BJ (cell line): ENCODE data around the gene USP20. TPM values are rescaled to one million over a fixed set of nuclear protein-coding genes. Genes with fewer than 3 reads are reported as not detected.

Experiments used
- CTCF ChIA-PET: fragments of 350-600 bp; formaldehyde crosslinking; extraction: SDS; loops from one replicate; lab custom pipeline; 2021; ENCODE audit warnings: antibody characterized with exemption, inconsistent platforms; lab: Yijun Ruan, JAX
- POLR2A ChIA-PET: fragments of 300-600 bp; sonication (Branson Sonifier 250); formaldehyde crosslinking; extraction: SDS; loops from one replicate; lab custom pipeline; 2021; ENCODE audit warnings: antibody characterized with exemption; lab: Charles Lee
- DNase-seq: peaks from one replicate; pipeline ENCODE4 v3.0.0-alpha.2; 2011; ENCODE audit warnings: low read depth
- H3K27me3 ChIP-seq: 2 replicates; pipeline ENCODE4 v1.6.0; 2011; ENCODE audit warnings: low read length; ENCODE audit not compliant: control insufficient read depth, insufficient read depth
- H3K36me3 ChIP-seq: 2 replicates; pipeline ENCODE4 v1.5.1; 2011; ENCODE audit warnings: low read length; ENCODE audit not compliant: control insufficient read depth, insufficient read depth
- H3K4me3 ChIP-seq: 2 replicates; pipeline ENCODE4 v1.5.1; 2011; ENCODE audit warnings: low read depth, mild to moderate bottlenecking, control low read depth, low read length
- polyA plus RNA-seq: library from polyadenylated mRNA; depleted of rRNA; stranded (reverse); fragments of >200 nt; gene quantifications from 2 replicates; pipeline ENCODE4 v1.2.3, GENCODE V29; 2011
- TF ChIP-seq, protein P1 (sequence below): IDR thresholded peaks from 2 replicates; pipeline ENCODE4 v1.5.1; 2011; ENCODE audit warnings: low read depth, mild to moderate bottlenecking, control low read depth, inconsistent platforms, low read length, moderate library complexity; ENCODE audit not compliant: insufficient read depth

Gene USP20
- polyA plus RNA-seq, 1 experiment: 19.0 TPM

- DNase-seq: no peak
- Histone ChIP-seq H3K27me3 (no peaks in the 10 kb centered on the region), H3K36me3 (peaks cover 13% of the 10 kb centered on the region), H3K4me3 (no peak overlapping the region)
- TF ChIP-seq, protein P1, sequence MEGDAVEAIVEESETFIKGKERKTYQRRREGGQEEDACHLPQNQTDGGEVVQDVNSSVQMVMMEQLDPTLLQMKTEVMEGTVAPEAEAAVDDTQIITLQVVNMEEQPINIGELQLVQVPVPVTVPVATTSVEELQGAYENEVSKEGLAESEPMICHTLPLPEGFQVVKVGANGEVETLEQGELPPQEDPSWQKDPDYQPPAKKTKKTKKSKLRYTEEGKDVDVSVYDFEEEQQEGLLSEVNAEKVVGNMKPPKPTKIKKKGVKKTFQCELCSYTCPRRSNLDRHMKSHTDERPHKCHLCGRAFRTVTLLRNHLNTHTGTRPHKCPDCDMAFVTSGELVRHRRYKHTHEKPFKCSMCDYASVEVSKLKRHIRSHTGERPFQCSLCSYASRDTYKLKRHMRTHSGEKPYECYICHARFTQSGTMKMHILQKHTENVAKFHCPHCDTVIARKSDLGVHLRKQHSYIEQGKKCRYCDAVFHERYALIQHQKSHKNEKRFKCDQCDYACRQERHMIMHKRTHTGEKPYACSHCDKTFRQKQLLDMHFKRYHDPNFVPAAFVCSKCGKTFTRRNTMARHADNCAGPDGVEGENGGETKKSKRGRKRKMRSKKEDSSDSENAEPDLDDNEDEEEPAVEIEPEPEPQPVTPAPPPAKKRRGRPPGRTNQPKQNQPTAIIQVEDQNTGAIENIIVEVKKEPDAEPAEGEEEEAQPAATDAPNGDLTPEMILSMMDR: no peak
- POLR2A ChIA-PET: no interaction called here
- CTCF ChIA-PET: interaction anchor here (1.3 to 2.3 kb wide), 2 partner anchors 9 to 83 kb away, joined by 3 to 7 read pairs; no protein-coding TSS in a partner anchor
Measured at GRCh38 chr9:129809346-129809745, 25.9 kb upstream of the USP20 start.

- CTCF ChIA-PET: interaction anchor here (1.3 to 2.3 kb wide), 2 partner anchors 8 to 84 kb away, joined by 3 to 7 read pairs; no protein-coding TSS in a partner anchor
- no peak overlapping the region for H3K4me3 ChIP-seq
- TF ChIP-seq, protein P1: no peak
- peaks cover 15% of the 10 kb centered on the region for H3K36me3 ChIP-seq
- no peaks in the 10 kb centered on the region for H3K27me3 ChIP-seq
- no peak for DNase-seq
- POLR2A ChIA-PET: no interaction called here
Measured at GRCh38 chr9:129810116-129810515, 25.1 kb upstream of the USP20 start.

GRCh38 chr9:129810788-129811187 lies 24.5 kb upstream of the USP20 start:
- peaks cover 15% of the 10 kb centered on the region for H3K36me3 ChIP-seq
- CTCF ChIA-PET: interaction anchor here (0.7 to 2.3 kb wide), 3 partner anchors 8 to 168 kb away, joined by 3 to 7 read pairs (median 3); no protein-coding TSS in a partner anchor
- no peaks in the 10 kb centered on the region for H3K27me3 ChIP-seq
- no peak overlapping the region for H3K4me3 ChIP-seq
- no peak for DNase-seq
- TF ChIP-seq, protein P1: no peak
- POLR2A ChIA-PET: interaction anchor here (0.7 kb wide), 1 partner anchor 783 kb away, joined by 3 read pairs; the partner anchor contains the start of gene SH3GLB2

GRCh38 chr9:129811967-129812363 lies 23.3 kb upstream of the USP20 start:
- DNase-seq: no peak
- H3K36me3 ChIP-seq: peaks cover 22% of the 10 kb centered on the region
- no peak overlapping the region for H3K4me3 ChIP-seq
- H3K27me3 ChIP-seq: no peaks in the 10 kb centered on the region
- POLR2A ChIA-PET: no interaction called here
- CTCF ChIA-PET: no interaction called here
- TF ChIP-seq, protein P1: no peak

GRCh38 chr9:129812385-129812784 lies 22.9 kb upstream of the USP20 start:
- POLR2A ChIA-PET: no interaction called here

More at GRCh38 chr9:129812385-129812784, 22.9 kb upstream of the USP20 start:
- DNase-seq: no peak
- Histone ChIP-seq H3K36me3 (peaks cover 24% of the 10 kb centered on the region), H3K27me3 (no peaks in the 10 kb centered on the region), H3K4me3 (no peak overlapping the region)
- TF ChIP-seq, protein P1: no peak
- CTCF ChIA-PET: no interaction called here
